ENCODE measurements around the gene CASKIN1. TPM values are rescaled to one million over a fixed set of nuclear protein-coding genes. Genes with fewer than 3 reads are reported as not detected.

Gene CASKIN1
- polyA plus RNA-seq, 1 donor (not counting 4 experiments of a cell fraction or from before 2014, with no cell fraction given) = 0.04 TPM

GRCh38 chr16:2235234-2235651, 38.8 kb upstream of the CASKIN1 start:
- H3K9me3 ChIP-seq (ENCODE audit: control insufficient read depth, low read depth, low read length) = no peaks in the 10 kb centered on the region
- peaks cover 21 to 37% of the 10 kb centered on the region in 2 experiments for H3K36me3 ChIP-seq (ENCODE audit: control insufficient read depth in 2 of 2, extremely low read depth in 1 of 2, insufficient read depth in 2 of 2, low read length in 2 of 2)
- H3K9ac ChIP-seq (ENCODE audit: control insufficient read depth, extremely low read depth, insufficient read depth, low read length) = no peak overlapping the region
- FAIRE-seq = no peak
- dilution Hi-C loops (cut with MboI; ENCODE audit: extremely low pct_ligation_motif_present, low sequenced_read_pairs) = no loop called here
- peaks cover 10% of the 10 kb centered on the region for H4K20me1 ChIP-seq (ENCODE audit: control insufficient read depth, extremely low read depth, insufficient read depth, low read length)
- peaks cover 11% of the 10 kb centered on the region for H3K4me1 ChIP-seq (ENCODE audit: control insufficient read depth, extremely low read depth, insufficient read depth, low read length)
- H3K27ac ChIP-seq (ENCODE audit: control insufficient read depth, insufficient read depth, low read length) = no peak overlapping the region
- no peak overlapping the region for H3K4me2 ChIP-seq (ENCODE audit: control insufficient read depth, extremely low read depth, insufficient read depth, low read depth, low read length)
- H3K9me1 ChIP-seq (ENCODE audit: control insufficient read depth, extremely low read depth, insufficient read depth, low read length) = peaks cover 3% of the 10 kb centered on the region
- no peak overlapping the region for H3K4me3 ChIP-seq (ENCODE audit: control insufficient read depth in 2 of 3, extremely low read depth in 1 of 3, insufficient read depth in 2 of 3, low read depth in 1 of 3, low read length in 3 of 3)
- TF ChIP-seq EZH2 (IDR thresholded peaks at IDR 0.05; ENCODE audit: low read length) (no peak), CTCF (optimal IDR thresholded peaks at IDR 0.05 in 1 of 3, IDR thresholded peaks at IDR 0.05 in 1 of 3, conservative IDR thresholded peaks at IDR 0.05 in 1 of 3; ENCODE audit: extremely low read depth in 1 of 3, insufficient read depth in 2 of 3, low read length in 3 of 3) (no peak)
- DNase-seq (ENCODE audit: low read depth, low spot score) = no peak
- H3K27me3 ChIP-seq (ENCODE audit: control insufficient read depth, extremely low read depth, insufficient read depth, low read length) = peaks cover 32% of the 10 kb centered on the region
- H2AFZ ChIP-seq (ENCODE audit: control insufficient read depth, low read length) = no peak overlapping the region
- no peaks in the 10 kb centered on the region for H3K79me2 ChIP-seq (ENCODE audit: control insufficient read depth, insufficient read depth, low read length)

- Histone ChIP-seq H3K27ac (ENCODE audit: control insufficient read depth, insufficient read depth, low read length) (no peak overlapping the region), H3K4me3 (ENCODE audit: control insufficient read depth in 2 of 3, extremely low read depth in 1 of 3, insufficient read depth in 2 of 3, low read depth in 1 of 3, low read length in 3 of 3) (no peak overlapping the region), H2AFZ (ENCODE audit: control insufficient read depth, low read length) (no peak overlapping the region), H3K9me3 (ENCODE audit: control insufficient read depth, low read depth, low read length) (no peaks in the 10 kb centered on the region), H4K20me1 (ENCODE audit: control insufficient read depth, extremely low read depth, insufficient read depth, low read length) (peaks cover 10% of the 10 kb centered on the region), H3K27me3 (ENCODE audit: control insufficient read depth, extremely low read depth, insufficient read depth, low read length) (peaks cover 32% of the 10 kb centered on the region), H3K4me1 (ENCODE audit: control insufficient read depth, extremely low read depth, insufficient read depth, low read length) (peaks cover 11% of the 10 kb centered on the region), H3K9ac (ENCODE audit: control insufficient read depth, extremely low read depth, insufficient read depth, low read length) (no peak overlapping the region), H3K79me2 (ENCODE audit: control insufficient read depth, insufficient read depth, low read length) (no peaks in the 10 kb centered on the region), H3K9me1 (ENCODE audit: control insufficient read depth, extremely low read depth, insufficient read depth, low read length) (peaks cover 3% of the 10 kb centered on the region), H3K4me2 (ENCODE audit: control insufficient read depth, extremely low read depth, insufficient read depth, low read depth, low read length) (no peak overlapping the region), H3K36me3 (ENCODE audit: control insufficient read depth in 2 of 2, extremely low read depth in 1 of 2, insufficient read depth in 2 of 2, low read length in 2 of 2) (peaks cover 21 to 40% of the 10 kb centered on the region in 2 experiments)
- dilution Hi-C loops (cut with MboI; ENCODE audit: extremely low pct_ligation_motif_present, low sequenced_read_pairs) = no loop called here
- FAIRE-seq = no peak
- TF ChIP-seq EZH2 (IDR thresholded peaks at IDR 0.05; ENCODE audit: low read length) (no peak), CTCF (optimal IDR thresholded peaks at IDR 0.05 in 1 of 3, IDR thresholded peaks at IDR 0.05 in 1 of 3, conservative IDR thresholded peaks at IDR 0.05 in 1 of 3; ENCODE audit: extremely low read depth in 1 of 3, insufficient read depth in 2 of 3, low read length in 3 of 3) (no peak)
- DNase-seq (ENCODE audit: low read depth, low spot score) = no peak
Measured at GRCh38 chr16:2234813-2235170, 38.4 kb upstream of the CASKIN1 start.

Measured in keratinocyte (primary cell).